ENCODE results near the gene HMG20B. TPM values are rescaled to one million over a fixed set of nuclear protein-coding genes. Genes with fewer than 3 reads are reported as not detected.
"Not testable (repeated sequence)": the region's sequence is repeated elsewhere in the genome, so short reads cannot be mapped to it uniquely, and the experiment has no call there.

Gene HMG20B
- total RNA-seq, 1 donor from 2014 or later, result 55.1 TPM

DNA sequence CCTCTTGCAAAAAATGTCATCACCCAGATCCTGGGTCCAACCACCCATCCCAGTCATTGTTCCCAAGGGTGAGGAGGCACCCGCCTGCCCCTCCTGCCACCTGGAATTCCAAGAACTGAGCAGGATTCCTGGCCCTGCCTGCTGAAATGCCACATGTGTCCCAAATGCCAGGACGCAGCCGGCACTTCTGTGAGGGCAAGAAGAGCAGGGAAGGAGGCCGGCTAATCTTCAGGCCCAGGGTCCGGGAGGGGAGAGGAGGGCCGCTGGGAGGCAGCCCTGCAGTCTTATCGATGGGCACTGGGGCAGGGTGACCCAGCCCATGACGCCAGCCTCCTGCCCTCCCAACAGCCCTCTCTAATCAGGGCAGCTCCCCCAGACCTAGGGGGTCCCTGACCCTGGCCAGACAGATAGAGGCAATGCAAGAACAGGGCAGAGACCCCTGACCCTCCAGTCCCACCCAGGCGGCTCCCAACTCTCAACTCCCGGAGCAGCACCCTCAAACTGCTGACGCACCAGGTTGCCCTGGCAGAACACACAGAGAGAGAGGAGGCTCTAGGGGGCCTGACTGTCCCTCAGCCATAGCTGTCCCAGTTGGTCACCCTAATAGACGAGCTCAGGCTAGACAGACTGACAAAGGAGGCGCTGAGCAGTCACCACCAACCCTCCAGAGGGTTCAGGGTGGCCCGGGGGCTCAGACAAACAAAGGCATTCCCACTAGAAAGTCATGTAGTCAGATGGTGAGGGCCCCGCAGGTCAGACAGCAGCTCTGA is 16.9 kb upstream of the HMG20B start:
- no peak for DNase-seq (ENCODE audit: low spot score)

- DNase-seq (ENCODE audit: low spot score), result no peak
Observed at GRCh38 chr19:3556423-3556977, 16.2 kb upstream of the HMG20B start.

DNA sequence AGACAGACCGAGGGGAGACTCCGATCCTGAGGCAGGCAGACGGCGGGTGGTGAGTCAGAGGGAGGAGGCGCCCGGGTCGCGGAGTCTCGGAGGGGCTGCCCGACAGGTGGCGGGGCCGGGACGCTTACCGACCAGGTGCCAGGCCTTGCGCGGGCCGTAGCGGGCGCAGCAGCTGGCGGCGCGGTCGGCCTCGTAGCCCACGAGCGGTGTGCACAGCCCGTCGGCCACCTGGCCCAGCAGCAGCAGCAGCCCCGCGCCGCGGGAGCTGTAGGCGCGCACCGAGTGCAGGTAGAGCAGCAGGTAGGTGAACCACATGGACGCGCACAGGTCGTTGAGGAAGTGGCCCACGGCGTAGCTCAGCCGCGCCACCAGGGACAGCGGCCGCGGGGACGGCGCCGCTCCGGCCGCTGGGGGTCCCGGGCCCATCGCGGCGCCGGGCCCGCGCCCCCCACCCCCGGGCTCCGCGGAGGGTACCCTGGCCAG is 15.7 kb upstream of the HMG20B start:
- DNase-seq (ENCODE audit: low spot score), result no peak

DNA sequence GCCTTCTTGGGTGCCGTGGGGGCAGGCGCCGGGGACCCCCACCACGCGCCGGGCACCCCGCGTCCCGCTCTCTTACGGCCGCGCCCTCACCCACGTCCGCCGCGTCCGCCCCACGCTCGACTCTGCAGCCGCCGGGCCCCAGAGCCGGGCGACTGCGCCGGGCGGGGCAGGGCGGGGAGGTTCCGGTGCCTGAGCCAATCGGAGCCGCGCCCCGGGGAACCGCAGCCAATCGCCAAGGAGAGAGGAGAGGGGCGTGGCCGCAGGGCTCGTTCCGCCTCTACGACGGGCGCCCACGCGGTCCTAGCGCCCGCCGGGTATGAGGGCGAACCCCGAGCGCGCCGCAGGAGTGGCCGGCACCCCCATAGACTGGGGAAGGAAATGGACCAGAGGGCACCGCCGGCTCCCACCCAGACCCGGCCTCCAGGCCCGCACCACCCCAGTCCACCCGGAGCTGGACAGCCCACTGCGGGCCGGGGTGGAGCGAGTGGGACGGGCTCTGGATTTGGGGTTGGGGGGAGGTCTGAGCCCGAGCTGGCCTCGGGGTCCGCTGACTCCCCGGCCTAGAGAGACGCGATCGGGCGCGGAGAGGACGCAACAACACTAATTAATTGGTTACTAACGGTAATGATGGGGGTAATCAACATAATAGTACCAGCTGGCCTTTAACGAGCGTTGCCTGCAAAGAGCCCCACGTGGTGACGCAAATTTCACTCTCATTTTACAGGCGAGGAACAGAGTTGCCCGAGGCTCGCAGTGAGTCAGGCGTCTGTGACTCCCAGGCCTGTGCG is 15.1 kb upstream of the HMG20B start, which contains the start of gene MFSD12:
Gene MFSD12 (minus strand): TSS at position 126 of the 788 bp plus-strand sequence. CDS start 183 bp downstream, outside the sequence.
- DNase-seq (ENCODE audit: low spot score), result peak; percentile 98

- DNase-seq (ENCODE audit: low spot score), result no peak
Observed at GRCh38 chr19:3563709-3564524, 8.8 kb upstream of the HMG20B start.

- DNase-seq (ENCODE audit: low spot score), result no peak
Observed at GRCh38 chr19:3565139-3565538, 7.6 kb upstream of the HMG20B start.

- not testable (repeated sequence) for DNase-seq (ENCODE audit: low spot score)
Observed at GRCh38 chr19:3570042-3570441, 2.7 kb upstream of the HMG20B start.

DNA sequence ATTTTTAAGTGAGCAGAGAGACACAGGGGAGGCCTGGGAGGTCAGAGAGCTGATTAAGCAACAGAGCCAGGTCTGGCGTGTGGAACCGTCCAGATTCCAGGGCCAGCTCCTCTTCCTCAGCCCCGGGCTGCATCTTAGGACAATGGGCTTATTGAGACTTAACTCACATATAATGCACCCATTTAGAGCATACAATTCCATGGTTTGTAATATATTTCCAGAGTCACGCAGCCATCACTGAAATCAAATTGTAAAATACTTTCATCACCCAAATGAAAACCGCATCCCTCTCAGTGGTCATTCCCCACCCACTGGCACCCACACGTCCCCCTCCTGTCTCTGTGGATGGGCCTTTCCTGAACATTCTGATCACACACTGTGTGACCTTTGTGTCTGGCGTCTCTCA is 2.1 kb upstream of the HMG20B start:
- no peak for DNase-seq (ENCODE audit: low spot score)

DNA sequence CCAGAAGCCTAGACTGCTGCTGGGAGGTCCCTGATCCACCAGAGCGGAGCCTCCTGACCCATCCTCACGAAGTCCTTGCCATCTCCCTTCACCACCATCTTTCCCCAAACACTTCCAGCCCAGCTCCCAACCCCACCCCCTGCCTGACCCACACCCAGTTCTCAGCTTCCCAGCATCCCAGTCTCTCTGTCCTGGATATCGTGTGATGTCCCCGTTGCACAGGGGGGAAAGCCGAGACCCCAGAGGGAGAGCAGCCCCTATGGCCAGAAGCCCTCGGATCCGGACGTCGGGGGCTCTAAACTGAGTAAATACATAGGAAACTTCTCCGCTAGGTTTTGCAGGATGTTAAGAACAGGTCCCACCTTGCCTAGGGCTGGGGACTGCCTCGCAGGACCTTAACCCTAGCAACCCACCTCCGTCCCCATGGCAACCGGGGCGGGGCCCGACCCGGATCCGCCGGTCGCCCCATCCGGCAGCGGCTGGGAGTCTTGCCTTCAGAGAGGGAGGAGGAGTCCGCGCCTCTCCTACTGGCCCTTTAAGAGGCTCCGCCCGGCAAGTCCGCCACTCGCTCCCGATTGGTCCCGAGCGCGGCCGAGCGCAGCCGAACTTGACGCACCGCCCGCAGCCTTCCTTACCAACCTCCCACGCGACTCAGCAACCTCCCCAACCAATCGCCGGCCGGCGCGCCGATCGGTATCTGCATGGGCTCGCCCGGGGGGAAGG is 451 bp upstream of the HMG20B start:
- DNase-seq (ENCODE audit: low spot score), result peak; percentile 100

- no peak for DNase-seq (ENCODE audit: low spot score)
Observed at GRCh38 chr19:3573162-3573857, 566 bp downstream of the HMG20B start.

DNA sequence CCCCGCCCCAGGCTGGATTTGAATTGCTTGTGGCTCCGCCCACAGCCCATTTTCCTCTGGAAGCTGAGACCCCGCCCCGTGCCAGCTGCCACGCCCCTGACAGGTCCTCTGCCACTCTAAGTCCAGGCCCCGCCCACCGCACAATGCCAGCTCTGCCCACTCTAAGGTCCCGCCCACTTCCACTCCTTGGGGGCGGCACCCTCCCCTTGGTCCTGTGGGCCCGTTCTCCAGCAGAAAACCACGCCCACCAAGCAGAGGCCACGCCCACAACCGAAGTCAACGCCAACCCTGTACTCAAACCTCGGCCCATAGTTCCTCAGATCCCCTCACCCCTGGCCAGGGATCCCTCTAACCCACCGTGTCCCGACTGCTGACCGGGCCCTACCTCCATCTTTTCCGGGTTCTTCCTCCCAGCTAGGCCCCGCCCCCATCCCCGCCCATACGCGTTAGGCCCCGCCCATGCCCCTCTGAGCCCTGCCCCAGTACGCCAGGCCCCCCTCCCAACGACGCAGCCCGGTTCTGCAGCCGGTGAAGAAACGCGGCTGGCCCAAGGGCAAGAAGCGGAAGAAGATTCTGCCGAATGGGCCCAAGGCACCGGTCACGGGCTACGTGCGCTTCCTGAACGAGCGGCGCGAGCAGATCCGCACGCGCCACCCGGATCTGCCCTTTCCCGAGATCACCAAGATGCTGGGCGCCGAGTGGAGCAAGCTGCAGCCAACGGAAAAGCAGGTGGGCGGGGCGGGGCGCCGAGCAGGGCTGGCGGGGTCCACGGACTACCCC is 1.3 kb downstream of the HMG20B start:
- peak; percentile 95 for DNase-seq (ENCODE audit: low spot score)

DNA sequence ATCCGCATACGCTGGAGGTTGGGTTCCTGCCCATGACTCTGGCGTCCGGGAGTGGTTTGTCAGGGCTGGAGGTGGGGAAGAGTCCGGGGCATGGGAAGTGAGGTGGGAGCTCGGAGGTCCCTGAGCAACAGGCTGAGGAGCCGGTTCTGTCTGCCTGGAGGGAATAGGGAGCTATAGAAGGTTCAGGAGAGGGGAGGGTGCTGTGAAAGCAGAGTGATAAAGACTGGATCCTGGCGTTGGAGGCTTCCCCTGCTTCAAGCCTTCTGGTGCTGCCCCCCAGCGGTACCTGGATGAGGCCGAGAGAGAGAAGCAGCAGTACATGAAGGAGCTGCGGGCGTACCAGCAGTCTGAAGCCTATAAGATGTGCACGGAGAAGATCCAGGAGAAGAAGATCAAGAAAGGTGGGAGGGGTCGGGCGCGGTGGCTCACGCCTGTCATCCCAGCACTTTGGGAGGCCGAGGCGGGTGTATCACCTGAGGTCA is 2.6 kb downstream of the HMG20B start:
- DNase-seq (ENCODE audit: low spot score), result no peak

DNA sequence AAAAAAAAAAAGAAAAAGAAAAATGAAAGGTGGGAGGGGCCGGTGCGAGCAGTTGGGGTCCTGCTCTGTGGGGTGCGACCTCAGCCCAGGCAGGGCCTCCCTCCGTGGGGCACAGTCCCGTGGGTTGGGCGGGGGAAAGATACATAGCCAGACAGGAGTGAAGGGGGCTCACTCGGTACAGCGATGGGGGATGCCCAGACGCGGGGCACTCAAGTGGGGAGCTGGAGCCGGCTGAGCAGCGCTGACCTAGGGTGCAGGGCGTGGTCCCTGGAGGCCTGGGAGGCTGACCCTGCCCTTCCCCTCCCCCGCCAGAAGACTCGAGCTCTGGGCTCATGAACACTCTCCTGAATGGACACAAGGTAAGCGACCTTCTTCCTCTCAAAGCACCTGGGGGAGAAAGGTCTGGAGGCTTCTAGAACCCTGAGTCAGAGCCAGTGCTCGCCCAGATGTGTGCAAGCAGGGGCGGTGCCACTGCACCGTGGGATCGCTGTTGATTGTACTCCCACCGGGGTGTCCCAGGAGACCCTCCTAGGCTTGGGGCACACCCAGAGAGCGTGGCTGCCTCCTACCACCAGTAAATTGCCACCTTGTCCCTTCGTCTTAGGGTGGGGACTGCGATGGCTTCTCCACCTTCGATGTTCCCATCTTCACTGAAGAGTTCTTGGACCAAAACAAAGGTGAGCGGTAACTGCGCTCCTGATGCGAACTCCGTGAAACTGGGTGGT is 3.4 kb downstream of the HMG20B start:
- no peak for DNase-seq (ENCODE audit: low spot score)

- DNase-seq (ENCODE audit: low spot score), result no peak
Observed at GRCh38 chr19:3576696-3577443, 4.1 kb downstream of the HMG20B start.

GRCh38 chr19:3577723-3578344 is 5.1 kb downstream of the HMG20B start:
- no peak for DNase-seq (ENCODE audit: low spot score)

DNA sequence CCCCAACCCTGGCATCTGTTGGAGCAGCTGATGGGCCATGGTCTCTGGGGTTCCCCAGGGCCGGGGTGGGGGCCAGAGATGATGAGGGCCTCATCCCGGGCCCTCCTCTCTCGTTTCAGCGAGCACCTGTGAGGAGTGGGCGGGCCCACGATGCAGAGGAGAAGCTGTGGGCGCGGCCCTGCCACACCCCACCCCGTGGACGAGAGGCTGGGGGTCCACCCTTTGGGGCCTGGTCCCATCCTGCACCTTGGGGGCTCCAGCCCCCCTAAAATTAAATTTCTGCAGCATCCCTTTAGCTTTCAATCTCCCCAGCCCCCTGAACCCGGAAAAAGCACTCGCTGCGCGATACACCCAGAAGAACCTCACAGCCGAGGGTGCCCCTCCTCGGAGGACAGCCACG is 5.6 kb downstream of the HMG20B start:
- DNase-seq (ENCODE audit: low spot score), result no peak

Measured in mesenteric fat pad (tissue), 1 donor.